PFSK-1 (cell line): Measurements from ENCODE around the gene ITGA6.

ENCODE experiments used
- FOXP2 ChIP-seq: optimal IDR thresholded peaks from 2 replicates; pipeline ENCODE3; 2011; ENCODE audit warnings: borderline replicate concordance, control low read depth, inconsistent platforms; ENCODE audit not compliant: insufficient read depth; ENCODE audit errors: extremely low read length, extremely low read depth
- POLR2AphosphoS5 ChIP-seq: IDR thresholded peaks from 2 replicates; pipeline ENCODE4 v1.6.1; 2012; ENCODE audit warnings: low read depth, mild to moderate bottlenecking, control low read depth, low read length, moderate library complexity
- SIN3A ChIP-seq: IDR thresholded peaks from 2 replicates; pipeline ENCODE4 v1.6.1; 2012; ENCODE audit warnings: mild to moderate bottlenecking, low read length, moderate library complexity, borderline replicate concordance; ENCODE audit not compliant: insufficient read depth
- TAF1 ChIP-seq: IDR thresholded peaks from 2 replicates; pipeline ENCODE4 v1.6.1; 2012; ENCODE audit warnings: low read length, control low read depth, borderline replicate concordance; ENCODE audit not compliant: insufficient read depth
- TF ChIP-seq, protein P1 (sequence below), 2 experiments: IDR thresholded peaks; 2 replicates each; pipeline versions ENCODE4 v1.6.1 to v1.8.0; 2011 to 2012; ENCODE audit warnings: low read depth in 2 of 2, low read length in 2 of 2, control low read depth in 1 of 2, inconsistent platforms in 1 of 2, mild to moderate bottlenecking in 1 of 2, moderate library complexity in 1 of 2; ENCODE audit not compliant: insufficient read depth in 1 of 2

The ITGA6 gene

DNA sequence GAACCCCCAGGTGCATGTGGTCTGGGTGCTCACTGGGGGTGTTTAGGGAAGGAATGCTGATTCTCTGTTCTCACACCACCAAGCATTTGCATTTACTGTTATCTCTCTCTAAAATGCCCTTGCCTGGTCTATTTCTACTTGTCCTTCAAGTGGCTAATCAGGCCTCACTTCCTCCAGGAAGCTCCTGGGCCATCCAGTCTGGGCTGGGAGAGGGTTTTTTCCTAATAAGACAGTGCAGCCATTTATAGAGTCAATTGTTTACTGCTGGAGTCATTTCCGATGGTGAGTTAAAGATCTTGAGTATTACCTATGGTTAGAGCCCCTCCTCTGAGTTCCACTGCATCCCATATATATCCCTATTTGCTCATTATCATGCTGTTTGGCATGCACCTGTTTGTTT is 25.2 kb upstream of the ITGA6 start:
- TF ChIP-seq FOXP2 (no peak), POLR2AphosphoS5 (no peak), SIN3A (no peak), TAF1 (no peak)
- TF ChIP-seq, protein P1, sequence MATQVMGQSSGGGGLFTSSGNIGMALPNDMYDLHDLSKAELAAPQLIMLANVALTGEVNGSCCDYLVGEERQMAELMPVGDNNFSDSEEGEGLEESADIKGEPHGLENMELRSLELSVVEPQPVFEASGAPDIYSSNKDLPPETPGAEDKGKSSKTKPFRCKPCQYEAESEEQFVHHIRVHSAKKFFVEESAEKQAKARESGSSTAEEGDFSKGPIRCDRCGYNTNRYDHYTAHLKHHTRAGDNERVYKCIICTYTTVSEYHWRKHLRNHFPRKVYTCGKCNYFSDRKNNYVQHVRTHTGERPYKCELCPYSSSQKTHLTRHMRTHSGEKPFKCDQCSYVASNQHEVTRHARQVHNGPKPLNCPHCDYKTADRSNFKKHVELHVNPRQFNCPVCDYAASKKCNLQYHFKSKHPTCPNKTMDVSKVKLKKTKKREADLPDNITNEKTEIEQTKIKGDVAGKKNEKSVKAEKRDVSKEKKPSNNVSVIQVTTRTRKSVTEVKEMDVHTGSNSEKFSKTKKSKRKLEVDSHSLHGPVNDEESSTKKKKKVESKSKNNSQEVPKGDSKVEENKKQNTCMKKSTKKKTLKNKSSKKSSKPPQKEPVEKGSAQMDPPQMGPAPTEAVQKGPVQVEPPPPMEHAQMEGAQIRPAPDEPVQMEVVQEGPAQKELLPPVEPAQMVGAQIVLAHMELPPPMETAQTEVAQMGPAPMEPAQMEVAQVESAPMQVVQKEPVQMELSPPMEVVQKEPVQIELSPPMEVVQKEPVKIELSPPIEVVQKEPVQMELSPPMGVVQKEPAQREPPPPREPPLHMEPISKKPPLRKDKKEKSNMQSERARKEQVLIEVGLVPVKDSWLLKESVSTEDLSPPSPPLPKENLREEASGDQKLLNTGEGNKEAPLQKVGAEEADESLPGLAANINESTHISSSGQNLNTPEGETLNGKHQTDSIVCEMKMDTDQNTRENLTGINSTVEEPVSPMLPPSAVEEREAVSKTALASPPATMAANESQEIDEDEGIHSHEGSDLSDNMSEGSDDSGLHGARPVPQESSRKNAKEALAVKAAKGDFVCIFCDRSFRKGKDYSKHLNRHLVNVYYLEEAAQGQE (IDR thresholded peaks at IDR 0.05; ENCODE audit: insufficient read depth in 1 of 2, low read depth in 2 of 2, low read length in 2 of 2): no peak

DNA sequence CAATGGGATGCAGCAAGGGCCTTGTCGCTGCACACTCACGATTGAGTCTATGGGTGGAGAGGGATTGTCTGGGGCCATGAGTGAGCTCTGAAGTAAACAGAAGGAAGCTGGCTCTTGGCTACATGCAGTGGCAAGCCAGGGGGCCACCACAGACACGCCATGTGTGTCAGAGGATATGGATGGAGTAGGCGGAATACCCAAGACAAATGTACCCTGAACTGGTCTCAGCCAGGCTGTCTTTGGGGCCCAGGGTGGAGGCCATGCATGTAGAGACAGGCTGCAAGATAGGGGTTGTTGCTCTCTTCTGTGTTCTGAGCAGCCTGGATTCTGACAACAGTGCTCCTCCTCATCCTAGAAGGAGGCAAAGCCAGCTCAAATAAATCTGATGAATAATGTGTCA is 24.0 kb upstream of the ITGA6 start:
- TF ChIP-seq POLR2AphosphoS5: no peak

DNA sequence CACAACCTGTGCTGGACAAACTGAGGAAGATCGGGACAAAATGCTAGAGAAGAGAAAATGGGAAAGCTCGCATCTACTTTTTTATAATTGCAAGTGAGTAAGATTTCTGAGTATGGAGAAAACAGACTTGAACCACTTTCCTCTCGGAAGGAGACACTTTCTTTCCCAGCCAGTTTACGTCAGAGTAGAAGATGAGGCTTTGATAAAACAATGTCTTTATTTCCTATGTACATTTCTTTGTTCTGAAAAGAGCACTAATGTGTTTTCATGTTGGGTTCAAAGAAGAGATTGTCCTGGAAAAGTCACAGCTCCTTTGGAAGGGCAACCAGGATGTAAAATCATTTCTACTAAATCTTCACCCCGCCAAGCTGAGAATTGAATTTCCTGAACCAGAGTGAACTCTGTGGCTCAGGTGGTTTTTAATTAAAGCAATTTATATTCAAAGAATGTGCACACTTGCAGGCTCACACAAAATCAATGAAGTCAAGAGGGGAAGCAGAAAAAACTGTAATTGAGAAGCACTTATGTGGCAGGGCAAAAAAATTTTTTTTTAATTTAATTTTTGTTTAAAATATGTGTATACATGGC is 23.4 kb upstream of the ITGA6 start:
- TF ChIP-seq TAF1 (no peak), SIN3A (no peak), FOXP2 (no peak), POLR2AphosphoS5 (no peak)
- TF ChIP-seq, protein P1 (IDR thresholded peaks at IDR 0.05; ENCODE audit: insufficient read depth in 1 of 2, low read depth in 2 of 2, low read length in 2 of 2): no peak

DNA sequence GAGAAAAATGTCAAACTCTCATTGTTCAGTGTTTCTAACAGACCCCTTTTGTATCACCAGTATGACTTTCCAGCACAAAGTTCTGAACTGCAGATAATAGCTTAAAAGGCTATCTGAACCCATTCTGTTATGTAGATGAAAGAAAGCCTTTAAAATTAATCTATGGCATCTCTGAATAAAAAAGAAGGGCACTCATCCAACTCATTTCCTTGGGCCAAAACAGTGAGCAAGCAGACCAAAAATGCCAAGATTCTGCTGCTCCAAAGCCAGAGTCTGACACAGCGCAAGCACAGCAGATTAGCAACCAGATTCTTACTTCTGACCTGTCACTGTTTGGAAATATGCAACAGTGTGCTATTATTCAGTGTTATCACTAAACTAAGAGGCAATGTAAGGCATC is 22.6 kb upstream of the ITGA6 start:
- TF ChIP-seq FOXP2: no peak
- TF ChIP-seq, protein P1 (IDR thresholded peaks at IDR 0.05; ENCODE audit: insufficient read depth in 1 of 2, low read depth in 2 of 2, low read length in 2 of 2): no peak

DNA sequence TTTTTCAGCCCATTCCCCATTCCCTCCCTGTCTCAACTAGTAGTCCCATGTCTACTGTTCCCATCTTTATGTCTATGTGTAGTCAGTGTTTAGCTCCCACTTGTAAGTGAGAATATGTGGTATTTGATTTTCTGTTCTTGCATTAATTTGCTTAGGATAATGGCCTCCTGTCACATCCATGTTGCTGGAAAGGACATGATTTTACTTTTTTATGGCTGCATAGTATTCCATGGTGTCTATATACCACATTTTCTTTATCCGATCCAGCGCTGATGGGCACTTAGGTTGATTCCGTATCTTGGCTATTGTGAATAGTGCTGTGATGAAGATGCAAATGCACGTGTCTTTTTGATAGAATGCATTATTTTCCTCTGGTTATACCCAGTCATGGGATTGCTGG is 21.7 kb upstream of the ITGA6 start:
- TF ChIP-seq TAF1 (no peak), FOXP2 (no peak), POLR2AphosphoS5 (no peak), SIN3A (no peak)
- TF ChIP-seq, protein P1 (IDR thresholded peaks at IDR 0.05; ENCODE audit: insufficient read depth in 1 of 2, low read depth in 2 of 2, low read length in 2 of 2): no peak
